ENCODE results near the gene MPV17L2. TPM values are rescaled to one million over a fixed set of nuclear protein-coding genes. Genes with fewer than 3 reads are reported as not detected.
A peak's percentile ranks its signal among the peaks of the same experiment; 100 is the strongest.

Gene MPV17L2
- total and polyA plus RNA-seq, 2 experiments from 2014 or later: 38.7 to 81.3 TPM

GRCh38 chr19:18234194-18234593, 41.2 kb downstream of the MPV17L2 start:
- H3K4me3 Mint-ChIP-seq: no peak overlapping the region
- H3K27ac Mint-ChIP-seq: no peak overlapping the region
- H3K9me3 Mint-ChIP-seq: no peaks in the 10 kb centered on the region; the same call in 1 of the 3 replicates

More at GRCh38 chr19:18234194-18234593, 41.2 kb downstream of the MPV17L2 start:
- H3K9me2 ChIP-seq (ENCODE audit: insufficient read depth): no peaks in the 10 kb centered on the region
- H3K36me3 Mint-ChIP-seq (ENCODE audit: low read depth): no peaks in the 10 kb centered on the region; the same call in 1 of the 3 replicates
- ATAC-seq (no peak), DNase-seq (ENCODE audit: low spot score) (peak; percentile 24)
- TF ChIP-seq ZNF114 (CRISPR knock-in tag; IDR thresholded peaks at IDR 0.05) (no peak), REST (IDR thresholded peaks at IDR 0.05; ENCODE audit: unreplicated experiment) (no peak), EZH2 (IDR thresholded peaks at IDR 0.05; ENCODE audit: low read depth, unreplicated experiment) (no peak), STAT1 (IDR thresholded peaks at IDR 0.05; ENCODE audit: unreplicated experiment) (no peak), ETS1 (IDR thresholded peaks at IDR 0.05) (no peak), ZNF331 (CRISPR knock-in tag; IDR thresholded peaks at IDR 0.05; ENCODE audit: low read depth) (no peak), EZH2phosphoT487 (IDR thresholded peaks at IDR 0.05; ENCODE audit: unreplicated experiment) (no peak), CTCF (conservative IDR thresholded peaks at IDR 0.05; ENCODE audit: low read depth in 2 of 2) (no peak), JUNB (IDR thresholded peaks at IDR 0.05; ENCODE audit: unreplicated experiment) (no peak), ZNF462 (CRISPR knock-in tag; IDR thresholded peaks at IDR 0.05) (no peak), CREB1 (CRISPR knock-in tag; IDR thresholded peaks at IDR 0.05; ENCODE audit: low read depth) (no peak)
- H3K4me3 ChIP-seq: no peak overlapping the region
- no peaks in the 10 kb centered on the region for H3K36me3 ChIP-seq (ENCODE audit: insufficient read depth)
- H3F3A ChIP-seq (replicated peaks; ENCODE audit: low read depth): peaks cover 37% of the 10 kb centered on the region
- no peaks in the 10 kb centered on the region for H4K20me1 ChIP-seq (replicated peaks; ENCODE audit: insufficient read depth)
- H3K27me3 ChIP-seq (ENCODE audit: insufficient read depth): no peaks in the 10 kb centered on the region
- H3K4me1 ChIP-seq (ENCODE audit: insufficient read depth): peaks cover 21% of the 10 kb centered on the region
- H3K79me2 ChIP-seq (replicated peaks; ENCODE audit: insufficient read depth): no peaks in the 10 kb centered on the region
- H3K27ac ChIP-seq (ENCODE audit: low read depth): no peak overlapping the region
- H3K27me3 Mint-ChIP-seq (ENCODE audit: insufficient read depth, low read depth, poor library complexity): peaks cover 30% of the 10 kb centered on the region
- no peak overlapping the region for H2AFZ ChIP-seq
- H3K4me1 Mint-ChIP-seq: peaks cover 35% of the 10 kb centered on the region
- H3K4me2 ChIP-seq: no peak overlapping the region

Data from GM23338 (cell line).